ENCODE results near the gene ALKBH5. TPM values are rescaled to one million over a fixed set of nuclear protein-coding genes. Genes with fewer than 3 reads are reported as not detected.
A peak's percentile ranks its signal among the peaks of the same experiment; 100 is the strongest.

ALKBH5 gene
- total and polyA plus RNA-seq, 2 donors (not counting 1 experiment from before 2014, with no cell fraction given): 70.3 to 103 TPM

- Histone ChIP-seq H3K4me2 (ENCODE audit: extremely low read depth, insufficient read depth, low read length) (no peak overlapping the region), H3K36me3 (ENCODE audit: control insufficient read depth, insufficient read depth, low read length) (no peaks in the 10 kb centered on the region), H3K4me1 (ENCODE audit: control insufficient read depth, extremely low read depth, insufficient read depth, low read length) (peaks cover 9% of the 10 kb centered on the region), H3K27me3 (ENCODE audit: control insufficient read depth, insufficient read depth, low read length) (no peaks in the 10 kb centered on the region), H3K27ac (ENCODE audit: insufficient read depth, low read length) (no peak overlapping the region), H3K9me3 (ENCODE audit: control insufficient read depth, insufficient read depth, low read depth, low read length) (no peaks in the 10 kb centered on the region), H3K4me3 (replicated peaks in 1 of 4; ENCODE audit: control extremely low read depth in 1 of 4, insufficient read depth in 1 of 4, low read depth in 3 of 4, low read length in 4 of 4) (no peak overlapping the region), H3K79me2 (ENCODE audit: control insufficient read depth, insufficient read depth, low read length) (no peaks in the 10 kb centered on the region), H3K9ac (ENCODE audit: insufficient read depth, low read length) (no peak overlapping the region), H2AFZ (ENCODE audit: low read length) (no peak overlapping the region), H4K20me1 (ENCODE audit: control insufficient read depth, extremely low read depth, insufficient read depth, low read length) (no peaks in the 10 kb centered on the region)
- peak in 1 of 2 donors; percentile 29 for DNase-seq (ENCODE audit: low read depth in 2 of 2)
- TF ChIP-seq EZH2 (IDR thresholded peaks at IDR 0.05; ENCODE audit: low read length, missing control alignments) (no peak), CTCF (conservative IDR thresholded peaks at IDR 0.05 in 1 of 2, IDR thresholded peaks at IDR 0.05 in 1 of 2; ENCODE audit: low read depth in 1 of 2, low read length in 2 of 2) (no peak)
Observed at GRCh38 chr17:18161207-18162145, 22.2 kb upstream of the ALKBH5 start.

GRCh38 chr17:18163547-18163946 lies 20.1 kb upstream of the ALKBH5 start:
- H3K79me2 ChIP-seq (ENCODE audit: control insufficient read depth, insufficient read depth, low read length): no peaks in the 10 kb centered on the region
- TF ChIP-seq EZH2 (IDR thresholded peaks at IDR 0.05; ENCODE audit: low read length, missing control alignments) (no peak), CTCF (conservative IDR thresholded peaks at IDR 0.05 in 1 of 2, IDR thresholded peaks at IDR 0.05 in 1 of 2; ENCODE audit: low read depth in 1 of 2, low read length in 2 of 2) (no peak)
- H3K4me3 ChIP-seq (replicated peaks in 1 of 4; ENCODE audit: control extremely low read depth in 1 of 4, insufficient read depth in 1 of 4, low read depth in 3 of 4, low read length in 4 of 4): no peak overlapping the region
- H3K4me1 ChIP-seq (ENCODE audit: control insufficient read depth, extremely low read depth, insufficient read depth, low read length): peaks cover 9% of the 10 kb centered on the region
- no peak overlapping the region for H2AFZ ChIP-seq (ENCODE audit: low read length)
- H3K9me3 ChIP-seq (ENCODE audit: control insufficient read depth, insufficient read depth, low read depth, low read length): no peaks in the 10 kb centered on the region
- H4K20me1 ChIP-seq (ENCODE audit: control insufficient read depth, extremely low read depth, insufficient read depth, low read length): no peaks in the 10 kb centered on the region
- H3K9ac ChIP-seq (ENCODE audit: insufficient read depth, low read length): no peak overlapping the region
- H3K27ac ChIP-seq (ENCODE audit: insufficient read depth, low read length): no peak overlapping the region
- no peaks in the 10 kb centered on the region for H3K36me3 ChIP-seq (ENCODE audit: control insufficient read depth, insufficient read depth, low read length)
- H3K4me2 ChIP-seq (ENCODE audit: extremely low read depth, insufficient read depth, low read length): no peak overlapping the region
- DNase-seq (ENCODE audit: low read depth in 2 of 2): no peak
- H3K27me3 ChIP-seq (ENCODE audit: control insufficient read depth, insufficient read depth, low read length): no peaks in the 10 kb centered on the region

GRCh38 chr17:18166894-18167293 lies 16.7 kb upstream of the ALKBH5 start:
- no peaks in the 10 kb centered on the region for H3K4me1 ChIP-seq (ENCODE audit: control insufficient read depth, extremely low read depth, insufficient read depth, low read length)
- H3K27me3 ChIP-seq (ENCODE audit: control insufficient read depth, insufficient read depth, low read length): no peaks in the 10 kb centered on the region
- no peak overlapping the region for H2AFZ ChIP-seq (ENCODE audit: low read length)
- TF ChIP-seq EZH2 (IDR thresholded peaks at IDR 0.05; ENCODE audit: low read length, missing control alignments) (no peak), CTCF (conservative IDR thresholded peaks at IDR 0.05 in 1 of 2, IDR thresholded peaks at IDR 0.05 in 1 of 2; ENCODE audit: low read depth in 1 of 2, low read length in 2 of 2) (peak in 1 of 2 donors; percentile 14)
- DNase-seq (ENCODE audit: low read depth in 2 of 2): no peak
- H3K4me2 ChIP-seq (ENCODE audit: extremely low read depth, insufficient read depth, low read length): no peak overlapping the region
- H3K9me3 ChIP-seq (ENCODE audit: control insufficient read depth, insufficient read depth, low read depth, low read length): no peaks in the 10 kb centered on the region
- H3K4me3 ChIP-seq (replicated peaks in 1 of 4; ENCODE audit: control extremely low read depth in 1 of 4, insufficient read depth in 1 of 4, low read depth in 3 of 4, low read length in 4 of 4): no peak overlapping the region
- H4K20me1 ChIP-seq (ENCODE audit: control insufficient read depth, extremely low read depth, insufficient read depth, low read length): no peaks in the 10 kb centered on the region
- no peaks in the 10 kb centered on the region for H3K36me3 ChIP-seq (ENCODE audit: control insufficient read depth, insufficient read depth, low read length)
- no peak overlapping the region for H3K9ac ChIP-seq (ENCODE audit: insufficient read depth, low read length)
- H3K79me2 ChIP-seq (ENCODE audit: control insufficient read depth, insufficient read depth, low read length): no peaks in the 10 kb centered on the region
- no peak overlapping the region for H3K27ac ChIP-seq (ENCODE audit: insufficient read depth, low read length)
